ENCODE results near the gene MYO1A. TPM values are rescaled to one million over a fixed set of nuclear protein-coding genes. Genes with fewer than 3 reads are reported as not detected.
"Not testable (repeated sequence)": the region's sequence is repeated elsewhere in the genome, so short reads cannot be mapped to it uniquely, and the experiment has no call there.

The MYO1A gene
- total RNA-seq, 1 donor from 2014 or later = 1.7 TPM

GRCh38 chr12:56995930-56996496 lies 53.9 kb downstream of the MYO1A start:
- H3K9me3 Mint-ChIP-seq = no peaks in the 10 kb centered on the region
- no peak for DNase-seq

GRCh38 chr12:56995201-56995929 lies 54.6 kb downstream of the MYO1A start:
- Mint-ChIP-seq H3K27ac (no peak overlapping the region), H3K9me3 (no peaks in the 10 kb centered on the region), H3K27me3 (no peaks in the 10 kb centered on the region), H3K4me1 (peaks cover 36% of the 10 kb centered on the region), H3K4me3 (no peak overlapping the region), H3K36me3 (ENCODE audit: low read depth) (peaks cover 20% of the 10 kb centered on the region)
- intact Hi-C loops (cut with micrococcal nuclease) = no loop called here
- no peak for DNase-seq

More at GRCh38 chr12:56995930-56996496, 53.9 kb downstream of the MYO1A start:
- Mint-ChIP-seq H3K4me3 (no peak overlapping the region), H3K27me3 (no peaks in the 10 kb centered on the region), H3K4me1 (peaks cover 37% of the 10 kb centered on the region), H3K36me3 (ENCODE audit: low read depth) (peaks cover 22% of the 10 kb centered on the region), H3K27ac (no peak overlapping the region)
- intact Hi-C loops (cut with micrococcal nuclease) = no loop called here

GRCh38 chr12:56994231-56994746 lies 55.6 kb downstream of the MYO1A start:
- Mint-ChIP-seq H3K27me3 (peaks cover 4% of the 10 kb centered on the region), H3K4me3 (no peak overlapping the region), H3K4me1 (peaks cover 27% of the 10 kb centered on the region), H3K27ac (no peak overlapping the region), H3K9me3 (no peaks in the 10 kb centered on the region), H3K36me3 (ENCODE audit: low read depth) (peaks cover 12% of the 10 kb centered on the region)
- intact Hi-C loops (cut with micrococcal nuclease) = no loop called here
- DNase-seq = no peak

GRCh38 chr12:56993346-56993745 lies 56.6 kb downstream of the MYO1A start:
- DNase-seq = no peak

GRCh38 chr12:56991319-56992246 lies 58.3 kb downstream of the MYO1A start:
- Mint-ChIP-seq H3K27ac (peak overlapping the region; percentile 71), H3K9me3 (no peaks in the 10 kb centered on the region), H3K4me3 (no peak overlapping the region), H3K27me3 (peaks cover 8% of the 10 kb centered on the region), H3K36me3 (ENCODE audit: low read depth) (peaks cover 2% of the 10 kb centered on the region), H3K4me1 (peaks cover 24% of the 10 kb centered on the region)
- DNase-seq = no peak
- intact Hi-C loops (cut with micrococcal nuclease) = no loop called here

More at GRCh38 chr12:56993346-56993745, 56.6 kb downstream of the MYO1A start:
- H3K27me3 Mint-ChIP-seq = peaks cover 8% of the 10 kb centered on the region
- peaks cover 8% of the 10 kb centered on the region for H3K36me3 Mint-ChIP-seq (ENCODE audit: low read depth)
- H3K27ac Mint-ChIP-seq = no peak overlapping the region
- no peaks in the 10 kb centered on the region for H3K9me3 Mint-ChIP-seq
- intact Hi-C loops (cut with micrococcal nuclease) = no loop called here
- H3K4me1 Mint-ChIP-seq = peaks cover 20% of the 10 kb centered on the region
- no peak overlapping the region for H3K4me3 Mint-ChIP-seq

- Mint-ChIP-seq H3K9me3 (no peaks in the 10 kb centered on the region), H3K4me3 (no peak overlapping the region), H3K27me3 (peaks cover 8% of the 10 kb centered on the region), H3K4me1 (peaks cover 24% of the 10 kb centered on the region), H3K36me3 (ENCODE audit: low read depth) (peaks cover 2% of the 10 kb centered on the region), H3K27ac (peak overlapping the region; percentile 71)
- intact Hi-C loops (cut with micrococcal nuclease) = no loop called here
- no peak for DNase-seq
Observed at GRCh38 chr12:56990648-56991318, 59.1 kb downstream of the MYO1A start.

- DNase-seq = no peak
- Mint-ChIP-seq H3K27me3 (peaks cover 8% of the 10 kb centered on the region), H3K9me3 (no peaks in the 10 kb centered on the region), H3K36me3 (ENCODE audit: low read depth) (peaks cover 2% of the 10 kb centered on the region), H3K27ac (no peak overlapping the region), H3K4me3 (no peak overlapping the region), H3K4me1 (peaks cover 24% of the 10 kb centered on the region)
- intact Hi-C loops (cut with micrococcal nuclease) = no loop called here
Observed at GRCh38 chr12:56989861-56990610, 59.9 kb downstream of the MYO1A start.

GRCh38 chr12:56988207-56988739 lies 61.7 kb downstream of the MYO1A start:
- intact Hi-C loops (cut with micrococcal nuclease) = no loop called here

GRCh38 chr12:56987551-56988053 lies 62.3 kb downstream of the MYO1A start:
- peaks cover 24% of the 10 kb centered on the region for H3K4me1 Mint-ChIP-seq
- H3K36me3 Mint-ChIP-seq (ENCODE audit: low read depth) = no peaks in the 10 kb centered on the region
- H3K4me3 Mint-ChIP-seq = peak overlapping the region; percentile 24
- no peaks in the 10 kb centered on the region for H3K9me3 Mint-ChIP-seq
- H3K27me3 Mint-ChIP-seq = peaks cover 8% of the 10 kb centered on the region
- DNase-seq = peak; percentile 92
- intact Hi-C loops (cut with micrococcal nuclease) = loop anchor here (1.0 kb wide), 2 partner anchors 149 to 230 kb away; no protein-coding TSS in a partner anchor
- H3K27ac Mint-ChIP-seq = no peak overlapping the region

More at GRCh38 chr12:56988207-56988739, 61.7 kb downstream of the MYO1A start:
- Mint-ChIP-seq H3K36me3 (ENCODE audit: low read depth) (no peaks in the 10 kb centered on the region), H3K27me3 (peaks cover 8% of the 10 kb centered on the region), H3K4me3 (no peak overlapping the region), H3K27ac (no peak overlapping the region), H3K4me1 (peaks cover 24% of the 10 kb centered on the region), H3K9me3 (no peaks in the 10 kb centered on the region)
- no peak for DNase-seq

GRCh38 chr12:56987011-56987410 lies 62.9 kb downstream of the MYO1A start:
- Mint-ChIP-seq H3K9me3 (no peaks in the 10 kb centered on the region), H3K27me3 (peaks cover 8% of the 10 kb centered on the region), H3K4me1 (peaks cover 24% of the 10 kb centered on the region), H3K36me3 (ENCODE audit: low read depth) (no peaks in the 10 kb centered on the region), H3K4me3 (peak overlapping the region; percentile 24), H3K27ac (no peak overlapping the region)
- intact Hi-C loops (cut with micrococcal nuclease) = loop anchor here (1.0 kb wide), 2 partner anchors 149 to 230 kb away; no protein-coding TSS in a partner anchor
- DNase-seq = no peak

- H3K9me3 Mint-ChIP-seq; H3K36me3 Mint-ChIP-seq (ENCODE audit: low read depth); H3K27me3 Mint-ChIP-seq; H3K27ac Mint-ChIP-seq; H3K4me3 Mint-ChIP-seq; intact Hi-C loops (cut with micrococcal nuclease): not testable (repeated sequence)
- peaks cover 14% of the 10 kb centered on the region for H3K4me1 Mint-ChIP-seq
- peak; percentile 57 for DNase-seq
Observed at GRCh38 chr12:56985714-56986113, 64.2 kb downstream of the MYO1A start.

GRCh38 chr12:56983386-56983785 lies 66.5 kb downstream of the MYO1A start:
- intact Hi-C loops (cut with micrococcal nuclease) = no loop called here
- Mint-ChIP-seq H3K4me1 (peaks cover 8% of the 10 kb centered on the region), H3K9me3 (no peaks in the 10 kb centered on the region), H3K36me3 (ENCODE audit: low read depth) (no peaks in the 10 kb centered on the region), H3K27me3 (no peaks in the 10 kb centered on the region), H3K4me3 (no peak overlapping the region), H3K27ac (no peak overlapping the region)
- DNase-seq = peak; percentile 50

Data from activated CD4-positive, alpha-beta T cell treated with anti-CD3 and anti-CD28 coated beads, Interleukin-2, amount 10 ng/mL, durations not matched to agents 24 days and 14 days (primary cell).